HT1080 (cell line): ENCODE measurements around the gene FOXN3. TPM values are rescaled to one million over a fixed set of nuclear protein-coding genes. Genes with fewer than 3 reads are reported as not detected.
A peak's percentile ranks its signal among the peaks of the same experiment; 100 is the strongest.

ENCODE experiments used
- DNase-seq: peaks from one replicate; pipeline ENCODE4 v3.0.0-alpha.2; 2015; ENCODE audit warnings: low read depth
- total RNA-seq: library from RNA; depleted of rRNA; stranded (reverse); fragments of >200 nt; shearing (Covaris generic); gene quantifications from 2 replicates; pipeline ENCODE4 v1.2.3, GENCODE V29; 2014

FOXN3 gene
- total RNA-seq, 1 experiment from 2014 or later, result 15.6 TPM

GRCh38 chr14:89239023-89239422 lies 178.0 kb downstream of the FOXN3 start:
- no peak for DNase-seq

DNA sequence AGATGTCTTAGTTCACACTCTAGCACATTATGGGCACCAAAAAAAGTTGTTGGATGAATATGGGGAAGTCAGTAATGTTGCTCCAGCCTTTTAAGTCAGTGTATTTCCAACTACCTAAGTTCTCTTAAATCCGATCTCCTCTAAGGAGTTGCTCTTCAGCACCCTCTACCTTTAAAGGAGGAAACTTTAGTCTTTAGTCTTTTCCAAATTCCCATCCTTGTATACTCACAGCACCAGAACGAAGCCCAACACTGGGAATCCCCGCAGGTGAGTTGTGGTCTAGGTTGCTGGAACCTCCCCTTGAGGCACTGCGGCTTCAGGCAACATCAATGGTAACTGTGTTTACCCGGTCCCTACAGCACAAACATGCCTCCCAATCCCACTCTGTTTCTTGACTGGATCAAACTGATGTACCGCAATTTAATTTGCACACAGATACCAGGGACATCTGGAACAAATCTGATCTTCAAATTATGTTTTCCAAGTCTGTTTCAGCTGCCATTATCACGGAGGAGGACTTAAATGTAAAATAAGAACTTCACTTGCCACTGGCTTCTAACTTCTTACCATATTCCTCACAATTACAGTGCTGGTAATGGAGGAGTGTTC lies 179.0 kb downstream of the FOXN3 start:
- no peak for DNase-seq

DNA sequence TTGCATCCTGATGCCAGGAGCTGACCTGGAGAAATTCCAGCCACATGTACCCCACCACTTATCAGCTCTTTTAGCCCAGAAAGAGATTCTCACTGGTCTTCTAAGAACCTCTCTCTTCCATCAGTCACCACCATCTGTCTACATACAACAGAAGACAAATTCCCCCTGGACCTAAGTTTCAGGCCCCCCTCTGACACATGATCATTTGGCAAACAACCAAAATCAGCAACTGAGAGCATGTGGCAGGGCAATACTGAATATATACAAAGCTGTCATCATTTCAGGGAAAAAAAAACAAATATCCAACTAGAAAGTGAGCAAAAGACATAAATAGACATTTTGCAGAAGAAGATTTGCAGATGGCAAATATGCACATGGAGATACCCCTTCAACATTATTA lies 180.2 kb downstream of the FOXN3 start:
- DNase-seq, result no peak

DNA sequence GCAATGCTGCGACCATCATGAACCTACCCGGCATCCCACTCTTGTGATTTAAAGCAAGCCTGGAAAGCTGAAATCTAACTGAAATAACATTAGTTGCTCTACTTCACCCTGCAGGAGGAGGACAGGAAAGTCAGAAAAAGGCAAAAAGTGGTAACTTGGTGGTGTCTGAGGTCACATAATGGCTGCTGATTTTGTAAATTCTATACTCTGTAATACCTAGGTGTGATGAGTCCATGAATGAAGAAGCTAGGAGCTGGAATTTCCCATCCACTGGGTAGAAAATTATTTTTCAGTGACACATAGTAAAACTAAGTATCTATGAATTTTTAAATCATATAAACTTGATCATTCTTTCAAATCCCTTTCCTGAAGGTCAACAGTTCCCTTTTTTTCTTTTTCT lies 183.8 kb downstream of the FOXN3 start:
- no peak for DNase-seq

- DNase-seq, result no peak
These were observed 184.6 kb downstream of the FOXN3 start for GRCh38 chr14:89232265-89233070.

GRCh38 chr14:89231426-89232113 lies 185.5 kb downstream of the FOXN3 start:
- no peak for DNase-seq

DNA sequence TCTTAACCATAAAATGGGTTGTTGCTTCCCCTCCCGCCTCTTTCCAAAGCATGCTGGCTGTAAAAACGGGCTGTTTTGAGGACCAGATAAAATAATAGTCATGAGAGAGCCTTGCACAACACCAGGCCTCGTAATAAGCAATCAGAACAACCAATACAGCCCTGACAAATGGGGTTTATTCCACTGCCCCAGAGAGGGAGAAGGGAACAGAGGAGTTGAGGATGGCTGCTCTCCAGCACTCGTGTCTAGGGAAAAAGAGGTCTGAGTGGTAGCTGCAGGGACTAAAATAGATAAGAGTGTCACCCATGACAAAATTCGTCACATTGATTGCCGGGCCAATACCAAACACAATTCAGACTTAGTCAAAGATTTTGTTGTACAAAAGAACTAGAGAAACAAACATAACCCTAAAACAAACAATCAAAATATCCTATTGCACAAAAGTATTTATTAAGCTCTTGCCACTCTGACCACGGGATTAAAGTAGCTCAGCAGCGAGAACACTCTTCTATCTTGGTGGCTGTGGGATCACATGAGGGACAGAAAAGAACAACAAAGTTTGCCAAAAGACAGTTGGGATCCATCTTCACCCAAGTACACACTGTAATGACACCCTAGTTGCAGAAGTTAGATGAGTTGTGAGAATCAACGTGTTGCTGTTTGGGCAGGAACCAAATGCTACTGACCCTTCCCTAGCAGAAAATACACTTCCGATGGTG lies 188.0 kb downstream of the FOXN3 start:
- DNase-seq, result no peak

- DNase-seq, result peak; percentile 21
These were observed 189.6 kb downstream of the FOXN3 start for GRCh38 chr14:89227496-89227836.

DNA sequence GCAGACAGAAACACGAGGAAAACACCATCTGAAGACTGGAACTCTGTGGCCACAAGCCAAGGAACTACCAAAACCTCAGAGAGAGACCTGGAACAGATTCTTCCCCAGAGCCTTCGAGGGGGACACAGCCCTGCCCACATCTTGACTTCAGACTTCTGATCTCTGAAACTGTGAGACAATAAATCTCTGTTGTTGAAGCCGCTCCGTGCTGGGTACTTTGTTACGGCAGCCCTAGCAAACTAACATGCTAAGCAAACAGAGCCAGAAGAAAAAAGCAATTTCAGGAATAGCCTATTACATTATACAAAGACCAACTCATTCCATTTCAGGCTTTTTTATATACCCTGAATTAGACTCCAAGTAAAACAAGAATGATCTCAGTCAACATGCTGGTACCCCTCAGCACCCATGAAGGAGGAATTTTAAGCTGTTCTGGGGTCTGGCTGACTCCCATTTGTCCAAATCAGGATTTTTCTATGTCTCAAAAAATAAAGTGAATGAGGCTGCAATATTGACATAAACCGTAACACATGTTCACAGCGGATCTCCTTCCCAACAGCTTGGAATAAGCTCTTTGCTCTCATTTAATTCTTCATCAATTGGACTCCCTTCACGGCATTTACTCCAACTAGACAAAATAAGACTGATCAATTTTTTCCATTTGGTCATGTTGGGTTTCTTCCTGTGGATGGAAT lies 190.1 kb downstream of the FOXN3 start:
- no peak for DNase-seq

DNA sequence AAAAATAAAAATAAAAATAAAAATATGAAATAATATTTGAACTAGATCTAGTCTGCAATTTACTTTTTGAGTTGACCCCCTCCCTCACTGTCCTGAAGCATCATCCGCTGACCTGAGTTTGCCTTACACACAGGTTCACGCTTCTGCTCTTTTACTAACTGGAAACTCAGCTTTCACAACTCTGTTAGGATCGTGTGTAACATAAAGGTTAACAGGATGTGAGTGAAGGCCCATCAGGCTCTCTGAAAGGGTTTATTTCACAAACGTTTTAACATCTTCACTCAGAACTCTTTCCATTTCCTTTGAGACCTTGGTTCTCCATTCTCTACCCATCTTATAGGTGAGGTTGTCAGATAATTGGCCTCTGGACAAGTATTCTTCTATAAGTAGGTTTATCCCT lies 191.4 kb downstream of the FOXN3 start:
- DNase-seq, result no peak

- peak; percentile 76 for DNase-seq
These were observed 195.8 kb downstream of the FOXN3 start for GRCh38 chr14:89221109-89221810.

GRCh38 chr14:89219051-89219450 lies 198.0 kb downstream of the FOXN3 start:
- no peak for DNase-seq

DNA sequence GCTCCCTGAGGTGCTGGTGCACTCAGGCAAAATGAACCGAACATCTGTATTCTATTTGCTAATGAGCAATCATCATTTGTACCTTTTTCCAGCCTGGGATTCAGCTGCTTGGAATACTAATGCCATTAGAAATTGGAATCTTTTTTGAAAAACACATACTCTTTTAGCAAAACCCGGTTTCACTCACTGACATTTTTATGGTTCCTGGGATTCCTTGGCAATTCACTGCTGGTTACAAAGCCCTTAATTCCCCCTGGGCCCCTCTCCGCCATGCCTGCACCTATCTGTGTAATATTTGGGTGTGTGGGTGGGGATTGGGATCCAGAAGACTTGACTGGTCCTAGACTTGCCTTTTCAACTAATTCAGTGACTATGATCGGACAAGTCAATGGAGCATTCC lies 199.1 kb downstream of the FOXN3 start:
- DNase-seq, result no peak

DNA sequence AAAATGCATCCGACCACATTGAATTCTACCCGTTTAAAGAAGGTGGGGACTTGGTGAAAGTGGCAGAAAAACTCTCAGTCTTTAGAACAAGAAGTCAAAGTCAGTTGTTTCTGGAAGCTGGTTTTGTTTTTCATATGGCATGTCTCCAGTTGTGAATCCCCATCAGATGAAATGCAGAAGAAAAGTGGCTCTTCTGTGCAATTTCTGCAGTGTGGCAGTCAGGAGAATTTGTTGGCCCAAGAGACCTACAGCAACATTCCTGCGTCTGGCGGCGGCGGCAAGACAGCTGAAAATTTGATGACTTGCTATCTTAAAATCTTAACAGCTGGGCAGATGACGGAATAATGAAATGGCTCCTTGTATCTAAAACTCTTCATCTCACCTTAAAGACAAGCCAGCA lies 201.5 kb downstream of the FOXN3 start:
- DNase-seq, result no peak

GRCh38 chr14:89215114-89215513 lies 201.9 kb downstream of the FOXN3 start:
- DNase-seq, result no peak

- DNase-seq, result no peak
These were observed 202.6 kb downstream of the FOXN3 start for GRCh38 chr14:89214221-89214965.

GRCh38 chr14:89212386-89213235 lies 204.4 kb downstream of the FOXN3 start:
- no peak for DNase-seq

DNA sequence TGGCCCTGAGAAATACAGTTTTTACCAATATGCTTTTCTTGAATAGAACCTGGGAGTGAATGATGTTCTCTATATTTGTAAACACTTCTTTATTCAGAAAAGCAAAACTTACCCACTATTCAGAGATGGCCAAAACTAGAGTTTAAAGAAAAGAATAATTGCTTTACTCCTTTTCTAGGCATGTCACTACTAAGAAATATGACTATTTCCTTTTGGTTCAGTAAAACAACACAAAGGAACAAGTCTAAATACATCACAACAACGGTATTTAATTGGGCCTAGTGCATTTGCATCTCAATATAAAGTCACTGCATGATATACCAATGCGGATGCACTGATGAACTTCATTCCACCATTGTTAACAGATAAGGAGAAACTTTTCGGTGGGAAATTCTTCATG lies 207.5 kb downstream of the FOXN3 start:
- no peak for DNase-seq

DNA sequence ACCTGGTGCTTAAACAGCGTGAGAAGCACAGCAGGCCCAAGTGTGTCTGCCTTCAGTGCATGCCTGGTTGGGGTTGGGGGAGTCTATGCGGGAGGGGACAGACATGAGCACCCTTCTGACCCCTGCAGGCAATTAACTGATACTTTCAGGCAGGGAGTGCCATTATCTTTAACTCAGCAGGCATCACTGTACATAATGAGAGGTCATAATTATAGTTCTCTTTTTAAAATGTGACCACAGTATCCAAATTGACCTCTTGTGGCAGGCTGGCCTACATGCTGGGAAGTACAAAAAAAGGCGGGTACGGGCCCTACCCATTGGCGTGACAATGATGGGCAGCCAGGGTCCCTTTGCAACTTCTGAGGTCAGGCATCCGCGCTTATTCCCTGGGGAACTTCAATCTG lies 209.1 kb downstream of the FOXN3 start:
- no peak for DNase-seq
